Stimulated activated CD8-positive, alpha-beta memory T cell treated with anti-CD3 and anti-CD28 coated beads, Interleukin-12 subunit alpha, Interleukin-12 subunit beta, amount 100 ng/mL, for 24 hours (primary cell): ENCODE data around the gene TFG.

Source experiments
- DNase-seq: peaks from one replicate; pipeline ENCODE4 v3.0.0-alpha.2; 2020; ENCODE audit errors: extremely low read depth

TFG gene

GRCh38 chr3:100754563-100755334, 45.5 kb downstream of the TFG start:
- DNase-seq, result no peak

GRCh38 chr3:100756441-100756840, 47.1 kb downstream of the TFG start:
- DNase-seq, result no peak

- no peak for DNase-seq
Measured at GRCh38 chr3:100759159-100759558, 49.9 kb downstream of the TFG start.

GRCh38 chr3:100759950-100760349, 50.7 kb downstream of the TFG start:
- no peak for DNase-seq

- no peak for DNase-seq
Measured at GRCh38 chr3:100760377-100760776, 51.1 kb downstream of the TFG start.

- no peak for DNase-seq
Measured at GRCh38 chr3:100761211-100761942, 52.1 kb downstream of the TFG start.

- no peak for DNase-seq
Measured at GRCh38 chr3:100761951-100762350, 52.7 kb downstream of the TFG start.

GRCh38 chr3:100765437-100765975, 56.2 kb downstream of the TFG start:
- no peak for DNase-seq

GRCh38 chr3:100766069-100766468, 56.8 kb downstream of the TFG start:
- DNase-seq, result no peak

GRCh38 chr3:100769693-100770092, 60.4 kb downstream of the TFG start:
- no peak for DNase-seq

GRCh38 chr3:100775226-100775625, 65.9 kb downstream of the TFG start:
- no peak for DNase-seq

- no peak for DNase-seq
Measured at GRCh38 chr3:100775669-100776068, 66.4 kb downstream of the TFG start.

- no peak for DNase-seq
Measured at GRCh38 chr3:100776097-100776729, 66.9 kb downstream of the TFG start.

GRCh38 chr3:100776746-100777145, 67.5 kb downstream of the TFG start:
- DNase-seq, result no peak

GRCh38 chr3:100777271-100777670, 68.0 kb downstream of the TFG start:
- DNase-seq, result no peak

- DNase-seq, result no peak
Measured at GRCh38 chr3:100779480-100779879, 70.2 kb downstream of the TFG start.

GRCh38 chr3:100780071-100780622, 70.9 kb downstream of the TFG start:
- DNase-seq, result no peak

- DNase-seq, result no peak
Measured at GRCh38 chr3:100781301-100781700, 72.0 kb downstream of the TFG start.

- no peak for DNase-seq
Measured at GRCh38 chr3:100782348-100782747, 73.1 kb downstream of the TFG start.

- no peak for DNase-seq
Measured at GRCh38 chr3:100782906-100783305, 73.6 kb downstream of the TFG start.

GRCh38 chr3:100783619-100784018, 74.3 kb downstream of the TFG start:
- no peak for DNase-seq

GRCh38 chr3:100789579-100789978, 80.3 kb downstream of the TFG start:
- DNase-seq, result no peak
